GM21447 (cell line): Measurements from ENCODE around the gene MPZ.
"Not testable (repeated sequence)": the region's sequence is repeated elsewhere in the genome, so short reads cannot be mapped to it uniquely, and the experiment has no call there.

Experiments
- ATAC-seq: cut with Tn5 transposase; IDR thresholded peaks from one replicate; pipeline ENCODE4 v1.9.1; 2021; ENCODE audit not compliant: unreplicated experiment

The MPZ gene

GRCh38 chr1:161255955-161256520 is 53.7 kb downstream of the MPZ start:
- not testable (repeated sequence) for ATAC-seq

GRCh38 chr1:161255302-161255701 is 54.5 kb downstream of the MPZ start:
- ATAC-seq: not testable (repeated sequence)
